SKM-1 treated with dmso at 0.1 percent for 144 hours (cell line): Measurements from ENCODE around the gene ABHD3.
A peak's percentile ranks its signal among the peaks of the same experiment; 100 is the strongest.
"Not testable (repeated sequence)": the region's sequence is repeated elsewhere in the genome, so short reads cannot be mapped to it uniquely, and the experiment has no call there.

Experiments used
- DNase-seq: peaks from one replicate; lab custom pipeline; 2025; ENCODE audit not compliant: unreplicated experiment; lab: John Stamatoyannopoulos, UW

Gene ABHD3

GRCh38 chr18:21653361-21653760 lies 51.2 kb downstream of the ABHD3 start:
- no peak for DNase-seq

GRCh38 chr18:21652073-21652472 lies 52.5 kb downstream of the ABHD3 start:
- no peak for DNase-seq

GRCh38 chr18:21650311-21650710 lies 54.3 kb downstream of the ABHD3 start:
- DNase-seq = no peak

GRCh38 chr18:21640375-21640774 lies 64.2 kb downstream of the ABHD3 start:
- DNase-seq = not testable (repeated sequence)

- no peak for DNase-seq
These were observed 65.8 kb downstream of the ABHD3 start for GRCh38 chr18:21638822-21639221.

GRCh38 chr18:21636769-21637168 lies 67.8 kb downstream of the ABHD3 start:
- DNase-seq = no peak

- DNase-seq = no peak
These were observed 69.9 kb downstream of the ABHD3 start for GRCh38 chr18:21634588-21635199.

- DNase-seq = no peak
These were observed 72.2 kb downstream of the ABHD3 start for GRCh38 chr18:21632393-21632792.

- DNase-seq = no peak
These were observed 75.3 kb downstream of the ABHD3 start for GRCh38 chr18:21629089-21629832.

GRCh38 chr18:21621640-21622039 lies 82.9 kb downstream of the ABHD3 start:
- not testable (repeated sequence) for DNase-seq

- peak; percentile 85 for DNase-seq
These were observed 92.2 kb downstream of the ABHD3 start, which contains the start of gene SNRPD1 for GRCh38 chr18:21612125-21613039. Gene SNRPD1, plus strand, starts transcription at chr18:21612314. Its CDS starts 116 bp downstream, at chr18:21612430.

GRCh38 chr18:21611401-21612124 lies 93.0 kb downstream of the ABHD3 start:
- not testable (repeated sequence) for DNase-seq

GRCh38 chr18:21605213-21605612 lies 99.4 kb downstream of the ABHD3 start:
- DNase-seq = no peak

GRCh38 chr18:21604671-21605070 lies 99.9 kb downstream of the ABHD3 start:
- DNase-seq = no peak

GRCh38 chr18:21602299-21602587 lies 102.3 kb downstream of the ABHD3 start:
- peak; percentile 20 for DNase-seq
